SK-MEL-5 (cell line): ENCODE data around the gene AFAP1L1. TPM values are rescaled to one million over a fixed set of nuclear protein-coding genes. Genes with fewer than 3 reads are reported as not detected.
"Not testable (repeated sequence)": the region's sequence is repeated elsewhere in the genome, so short reads cannot be mapped to it uniquely, and the experiment has no call there.

Source experiments
- DNase-seq: peaks from one replicate; pipeline ENCODE4 v3.0.0-alpha.2; 2016; ENCODE audit warnings: low read depth, low spot score
- in situ Hi-C: cut with HindIII; loops from 2 replicates; pipeline ENCODE4 v1.10.0; 2016; ENCODE audit warnings: low sequenced_read_pairs, high pct_unique_total_duplicates, low pct_unique_long_range_greater_than_20kb
- total RNA-seq: library from RNA; depleted of rRNA; stranded (reverse); fragments of >200 nt; shearing (Covaris generic); gene quantifications from 2 replicates; pipeline ENCODE4 v1.2.3, GENCODE V29; 2014; rRNA removed

The AFAP1L1 gene
- total RNA-seq, 1 experiment from 2014 or later: 18.0 TPM

- in situ Hi-C loops: no loop called here
- DNase-seq: no peak
Observed at GRCh38 chr5:149388498-149389190, 117.0 kb downstream of the AFAP1L1 start.

GRCh38 chr5:149389552-149390495 lies 118.2 kb downstream of the AFAP1L1 start:
- in situ Hi-C loops: no loop called here
- DNase-seq: no peak

GRCh38 chr5:149391076-149391475 lies 119.4 kb downstream of the AFAP1L1 start:
- in situ Hi-C loops, DNase-seq: not testable (repeated sequence)

Other genes with a start within 250 kb of the AFAP1L1 start
- gene SH3TC2, start 208.8 kb upstream of the AFAP1L1 start, total RNA-seq: 21.8 and 22.1 TPM in 2 replicates
- gene ABLIM3, start 130.4 kb upstream of the AFAP1L1 start, total RNA-seq: 0.43 and 0.58 TPM in 2 replicates
- 21.5 and 25.3 TPM in 2 replicates for gene GRPEL2, start 73.6 kb downstream of the AFAP1L1 start, total RNA-seq
- 2.9 TPM in 2 replicates for gene PCYOX1L, start 86.2 kb downstream of the AFAP1L1 start, total RNA-seq
- not detected in 2 replicates for gene IL17B, start 107.4 kb downstream of the AFAP1L1 start, total RNA-seq